WTC11 (cell line): ENCODE measurements around the gene PROM2.

Source experiments
- CTCF ChIP-seq: fragments of 200-600 bp; IDR thresholded peaks from 2 replicates; pipeline ENCODE4 v1.8.0; 2022; ENCODE audit warnings: antibody characterized with exemption
- USF1 ChIP-seq: sonication (generic); formaldehyde crosslinking; IDR thresholded peaks from 2 replicates; pipeline ENCODE4 v1.8.0; 2022; ENCODE audit warnings: mild to moderate bottlenecking, missing genetic modification reagents

- TF ChIP-seq CTCF (no peak), USF1 (no peak)
These were observed 5.1 kb upstream of the PROM2 start for GRCh38 chr2:95269036-95269680.
